Activated CD8-positive, alpha-beta memory T cell treated with anti-CD3 and anti-CD28 coated beads, Interleukin-2, amount 50 U/mL, for 1 hour (primary cell): ENCODE results near the gene GCKR.

Experiments
- DNase-seq: peaks from one replicate; pipeline ENCODE4 v3.0.0-alpha.2; 2020; ENCODE audit errors: extremely low read depth

The GCKR gene

GRCh38 chr2:27572998-27573429 lies 76.4 kb downstream of the GCKR start:
- DNase-seq: no peak
